ENCODE data around the gene GAPVD1.
"Not testable (repeated sequence)": the region's sequence is repeated elsewhere in the genome, so short reads cannot be mapped to it uniquely, and the experiment has no call there.

The GAPVD1 gene

DNA sequence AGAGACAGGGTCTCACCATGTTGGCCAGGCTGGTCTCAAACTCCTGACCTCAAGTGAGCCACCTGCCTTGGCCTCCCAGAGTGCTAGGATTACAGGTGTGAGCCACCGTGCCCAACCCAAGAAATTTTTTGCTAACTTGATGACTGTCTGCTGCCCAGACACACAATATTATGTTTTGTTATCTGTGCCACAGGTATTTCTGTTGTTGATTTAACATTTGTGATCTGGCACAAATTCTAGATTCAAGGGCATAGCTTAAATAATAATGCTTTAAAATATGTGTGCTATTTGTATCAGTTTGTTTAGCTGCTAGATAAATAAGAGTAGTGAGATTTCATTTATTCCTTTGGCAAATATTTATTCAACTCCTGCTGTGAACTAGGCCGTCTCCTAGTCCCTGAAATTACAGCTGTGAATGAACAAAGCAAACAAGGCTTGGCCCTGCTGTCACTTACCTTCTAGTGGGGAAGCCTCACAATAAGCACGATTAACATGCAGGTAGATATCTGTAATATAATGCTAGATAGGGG lies 35.3 kb downstream of the GAPVD1 start:
- no peak for DNase-seq (ENCODE audit: low spot score)
- Histone ChIP-seq H3K27ac (no peak overlapping the region), H3K4me3 (no peak overlapping the region)
- TF ChIP-seq, protein P1, sequence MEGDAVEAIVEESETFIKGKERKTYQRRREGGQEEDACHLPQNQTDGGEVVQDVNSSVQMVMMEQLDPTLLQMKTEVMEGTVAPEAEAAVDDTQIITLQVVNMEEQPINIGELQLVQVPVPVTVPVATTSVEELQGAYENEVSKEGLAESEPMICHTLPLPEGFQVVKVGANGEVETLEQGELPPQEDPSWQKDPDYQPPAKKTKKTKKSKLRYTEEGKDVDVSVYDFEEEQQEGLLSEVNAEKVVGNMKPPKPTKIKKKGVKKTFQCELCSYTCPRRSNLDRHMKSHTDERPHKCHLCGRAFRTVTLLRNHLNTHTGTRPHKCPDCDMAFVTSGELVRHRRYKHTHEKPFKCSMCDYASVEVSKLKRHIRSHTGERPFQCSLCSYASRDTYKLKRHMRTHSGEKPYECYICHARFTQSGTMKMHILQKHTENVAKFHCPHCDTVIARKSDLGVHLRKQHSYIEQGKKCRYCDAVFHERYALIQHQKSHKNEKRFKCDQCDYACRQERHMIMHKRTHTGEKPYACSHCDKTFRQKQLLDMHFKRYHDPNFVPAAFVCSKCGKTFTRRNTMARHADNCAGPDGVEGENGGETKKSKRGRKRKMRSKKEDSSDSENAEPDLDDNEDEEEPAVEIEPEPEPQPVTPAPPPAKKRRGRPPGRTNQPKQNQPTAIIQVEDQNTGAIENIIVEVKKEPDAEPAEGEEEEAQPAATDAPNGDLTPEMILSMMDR (IDR thresholded peaks at IDR 0.05), result no peak

DNA sequence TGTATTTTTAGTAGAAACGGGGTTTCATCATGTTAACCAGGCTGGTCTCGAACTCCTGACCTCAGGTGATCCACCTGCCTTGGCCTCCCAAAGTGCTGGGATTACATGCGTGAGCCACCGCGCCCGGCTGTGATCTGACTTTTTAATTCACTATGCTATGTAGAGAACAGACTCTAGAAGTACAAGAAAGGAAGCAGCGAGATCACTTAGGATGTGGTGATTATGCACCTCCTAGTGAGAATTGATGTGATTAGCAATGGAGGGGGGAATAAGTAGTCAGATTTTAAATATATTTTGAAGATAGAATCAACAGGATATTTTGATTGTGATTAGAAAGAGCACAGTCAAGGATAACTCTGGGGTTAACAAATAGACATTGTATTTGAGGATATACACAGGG lies 36.3 kb downstream of the GAPVD1 start:
- TF ChIP-seq, protein P1 (IDR thresholded peaks at IDR 0.05), result no peak
- no peak overlapping the region for H3K27ac ChIP-seq
- H3K4me3 ChIP-seq, result no peak overlapping the region
- DNase-seq (ENCODE audit: low spot score), result no peak

DNA sequence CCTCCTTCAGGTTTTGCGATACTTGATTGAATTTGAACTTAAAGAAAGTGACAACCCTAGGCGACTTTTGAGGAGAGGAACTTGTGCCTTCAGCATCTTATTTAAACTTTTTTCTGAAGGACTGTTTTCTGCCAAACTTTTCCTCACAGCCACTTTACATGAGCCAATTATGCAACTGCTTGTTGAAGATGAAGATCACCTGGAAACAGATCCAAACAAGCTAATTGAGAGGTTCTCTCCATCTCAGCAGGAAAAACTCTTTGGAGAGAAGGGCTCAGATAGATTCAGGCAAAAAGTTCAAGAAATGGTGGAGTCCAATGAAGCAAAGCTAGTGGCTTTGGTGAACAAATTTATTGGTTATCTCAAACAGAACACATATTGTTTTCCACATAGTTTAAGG lies 40.6 kb downstream of the GAPVD1 start:
- Histone ChIP-seq H3K4me3 (no peak overlapping the region), H3K27ac (no peak overlapping the region)
- TF ChIP-seq, protein P1 (IDR thresholded peaks at IDR 0.05), result no peak
- DNase-seq (ENCODE audit: low spot score), result no peak

DNA sequence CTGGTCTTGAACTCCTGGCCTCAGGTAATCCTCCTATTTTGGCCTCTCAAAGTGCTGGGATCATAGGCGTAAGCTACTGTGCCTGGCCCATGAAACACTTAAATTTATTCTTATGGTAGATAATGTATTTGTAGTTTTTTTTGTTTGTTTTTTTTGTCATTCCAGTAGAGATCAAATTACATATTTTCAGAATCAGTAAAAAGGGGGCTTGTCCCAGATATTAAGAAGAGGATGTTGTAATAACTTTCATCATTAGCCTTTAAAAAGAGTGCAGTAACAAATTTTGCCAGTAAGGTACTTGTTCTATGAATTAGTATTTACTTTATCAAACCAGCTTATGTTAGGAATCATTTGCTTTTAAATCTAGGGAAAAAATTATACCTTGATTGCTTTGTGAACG lies 42.6 kb downstream of the GAPVD1 start:
- DNase-seq (ENCODE audit: low spot score), result no peak
- TF ChIP-seq, protein P1 (IDR thresholded peaks at IDR 0.05), result no peak
- no peak overlapping the region for H3K27ac ChIP-seq

DNA sequence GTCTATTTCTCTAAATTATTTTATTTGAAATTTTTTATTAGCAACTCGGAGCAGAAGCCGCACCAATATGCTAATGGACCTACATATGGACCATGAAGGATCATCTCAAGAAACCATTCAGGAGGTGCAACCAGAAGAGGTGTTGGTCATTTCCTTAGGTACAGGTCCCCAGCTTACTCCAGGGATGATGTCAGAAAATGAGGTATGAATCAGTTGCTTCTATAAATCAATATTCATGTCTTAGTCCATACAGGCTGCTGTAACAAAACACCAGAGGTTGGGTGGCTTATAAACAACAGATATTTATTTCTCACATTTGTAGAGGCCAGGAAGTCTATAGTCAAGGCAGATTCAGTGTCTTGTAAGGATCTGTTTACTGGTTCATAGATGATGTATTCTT lies 50.8 kb downstream of the GAPVD1 start:
- H3K4me3 ChIP-seq, result no peak overlapping the region
- DNase-seq (ENCODE audit: low spot score), result no peak
- TF ChIP-seq, protein P1 (IDR thresholded peaks at IDR 0.05), result no peak
- no peak overlapping the region for H3K27ac ChIP-seq

More for the DNA sequence above, 42.6 kb downstream of the GAPVD1 start:
- no peak overlapping the region for H3K4me3 ChIP-seq

DNA sequence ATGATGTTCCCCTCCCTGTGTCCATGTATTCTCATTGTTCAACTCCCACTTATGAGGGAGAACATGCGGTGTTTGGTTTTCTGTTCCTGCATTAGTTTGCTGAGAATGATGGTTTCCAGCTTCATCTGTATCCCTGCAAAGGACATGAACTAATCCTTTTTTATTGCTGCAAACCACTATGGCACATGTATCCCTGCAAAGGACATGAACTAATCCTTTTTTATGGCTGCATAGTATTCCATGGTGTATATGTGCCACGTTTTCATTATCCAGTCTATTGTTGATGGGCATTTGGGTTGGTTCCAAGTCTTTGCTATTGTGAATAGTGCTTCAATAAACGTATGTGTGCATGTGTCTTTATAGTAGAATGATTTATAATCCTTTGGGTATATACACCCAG lies 54.7 kb downstream of the GAPVD1 start:
- DNase-seq (ENCODE audit: low spot score); H3K4me3 ChIP-seq; H3K27ac ChIP-seq: not testable (repeated sequence)

DNA sequence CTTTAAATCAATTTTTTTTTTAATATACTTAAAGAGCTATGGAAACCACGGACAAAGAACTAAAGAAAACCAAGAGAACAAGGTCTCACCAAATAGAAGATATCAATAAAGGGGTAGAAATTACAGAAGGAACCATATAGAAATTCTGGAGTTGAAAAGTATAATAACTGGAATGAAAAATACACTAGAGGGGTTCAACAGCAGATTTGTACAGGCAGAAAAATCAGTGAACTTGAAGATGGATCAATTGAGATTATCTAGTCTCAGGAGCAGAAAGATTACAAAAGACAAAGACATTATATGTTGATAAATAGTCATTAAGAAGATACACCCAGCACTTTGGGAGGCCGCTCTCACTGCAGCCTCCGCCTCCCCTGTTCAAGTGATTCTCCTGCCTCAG lies 56.1 kb downstream of the GAPVD1 start:
- TF ChIP-seq, protein P1 (IDR thresholded peaks at IDR 0.05), result no peak
- Histone ChIP-seq H3K4me3 (no peak overlapping the region), H3K27ac (no peak overlapping the region)
- DNase-seq (ENCODE audit: low spot score), result no peak

DNA sequence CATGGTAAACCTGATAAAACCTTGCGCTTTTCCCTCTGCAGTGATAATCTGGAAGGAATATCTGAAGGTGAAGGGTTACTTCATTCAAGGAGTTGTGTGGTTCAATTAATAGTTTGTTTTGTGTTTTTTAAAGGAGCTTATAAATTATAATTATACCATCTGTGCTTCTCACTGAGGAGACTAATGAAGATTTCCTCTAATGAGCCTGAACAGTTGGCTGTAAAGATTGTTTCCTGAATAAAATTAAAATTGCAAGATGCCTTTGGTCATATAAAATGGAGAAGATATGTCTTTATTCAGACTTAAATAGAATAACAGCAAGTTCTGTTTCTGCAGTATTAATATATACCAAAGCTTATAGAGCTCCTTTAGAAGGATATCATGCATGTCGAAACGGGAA lies 59.9 kb downstream of the GAPVD1 start:
- DNase-seq (ENCODE audit: low spot score), result no peak
- Histone ChIP-seq H3K4me3 (no peak overlapping the region), H3K27ac (no peak overlapping the region)
- TF ChIP-seq, protein P1 (IDR thresholded peaks at IDR 0.05), result no peak
